H9 (cell line): ENCODE data around the gene HIRA. TPM values are rescaled to one million over a fixed set of nuclear protein-coding genes. Genes with fewer than 3 reads are reported as not detected.
A peak's percentile ranks its signal among the peaks of the same experiment; 100 is the strongest.

Experiments
- DNase-seq: peaks from one replicate; pipeline ENCODE4 v3.0.0-alpha.2; 2017
- H2AFZ ChIP-seq: one replicate; pipeline ENCODE4 v1.6.1; 2013; ENCODE audit warnings: mild to moderate bottlenecking, low read length, control low read depth, moderate library complexity
- H2AK5ac ChIP-seq: 2 replicates; pipeline ENCODE4 v1.6.1; 2013; ENCODE audit warnings: low read length, control low read depth, mixed read lengths; ENCODE audit not compliant: insufficient read length
- H2BK120ac ChIP-seq: one replicate; pipeline ENCODE4 v1.6.1; 2013; ENCODE audit warnings: low read depth, mild to moderate bottlenecking, low read length, control low read depth, inconsistent platforms; ENCODE audit not compliant: poor library complexity, severe bottlenecking
- H2BK12ac ChIP-seq: 2 replicates; pipeline ENCODE4 v1.6.1; 2013; ENCODE audit warnings: low read length, control low read depth, mixed read lengths, low read depth; ENCODE audit not compliant: insufficient read length
- H2BK15ac ChIP-seq: 2 replicates; pipeline ENCODE4 v1.6.1; 2013; ENCODE audit warnings: low read depth, low read length, control low read depth
- H2BK20ac ChIP-seq: one replicate; pipeline ENCODE4 v1.6.1; 2013; ENCODE audit warnings: low read depth, mild to moderate bottlenecking, low read length, control low read depth, inconsistent platforms; ENCODE audit not compliant: poor library complexity, severe bottlenecking
- H2BK5ac ChIP-seq: 2 replicates; pipeline ENCODE4 v1.6.1; 2013; ENCODE audit warnings: low read length, control low read depth, mixed read lengths; ENCODE audit not compliant: insufficient read length
- H3K14ac ChIP-seq: 2 replicates; pipeline ENCODE4 v1.6.1; 2013; ENCODE audit warnings: low read length, control low read depth; ENCODE audit not compliant: insufficient read depth
- H3K18ac ChIP-seq: 2 replicates; pipeline ENCODE4 v1.6.1; 2013; ENCODE audit warnings: low read depth, mild to moderate bottlenecking, mixed read lengths, low read length, control low read depth; ENCODE audit not compliant: insufficient read length
- H3K23ac ChIP-seq: 2 replicates; pipeline ENCODE4 v1.6.1; 2013; ENCODE audit warnings: low read length, control low read depth, mixed read lengths, low read depth; ENCODE audit not compliant: insufficient read length
- H3K23me2 ChIP-seq: 2 replicates; pipeline ENCODE4 v1.6.1; 2013; ENCODE audit warnings: low read depth, mild to moderate bottlenecking, mixed read lengths, low read length, control low read depth; ENCODE audit not compliant: insufficient read length, poor library complexity, severe bottlenecking
- H3K27ac ChIP-seq: 2 replicates; pipeline ENCODE4 v1.5.1; 2013; ENCODE audit warnings: low read length, control low read depth, mixed read lengths, low read depth; ENCODE audit not compliant: insufficient read length
- H3K27me3 ChIP-seq: 2 replicates; pipeline ENCODE4 v1.6.1; 2013; ENCODE audit warnings: low read length, control low read depth, inconsistent platforms; ENCODE audit not compliant: insufficient read depth
- H3K4ac ChIP-seq: 2 replicates; pipeline ENCODE4 v1.6.1; 2013; ENCODE audit warnings: low read depth, mild to moderate bottlenecking, control low read depth, inconsistent platforms, low read length, moderate library complexity
- H3K4me1 ChIP-seq: 2 replicates; pipeline ENCODE4 v1.6.1; 2013; ENCODE audit warnings: low read length, control low read depth, inconsistent platforms; ENCODE audit not compliant: insufficient read depth
- H3K4me2 ChIP-seq: 2 replicates; pipeline ENCODE4 v1.6.1; 2013; ENCODE audit warnings: low read length, control low read depth, mixed read lengths; ENCODE audit not compliant: insufficient read length, insufficient read depth
- H3K56ac ChIP-seq: 2 replicates; pipeline ENCODE4 v1.6.1; 2013; ENCODE audit warnings: low read depth, mild to moderate bottlenecking, mixed read lengths, low read length, control low read depth; ENCODE audit not compliant: insufficient read length
- H3K79me1 ChIP-seq: 2 replicates; pipeline ENCODE4 v1.6.1; 2013; ENCODE audit warnings: low read depth, mild to moderate bottlenecking, moderate library complexity, low read length, control low read depth, inconsistent platforms; ENCODE audit not compliant: insufficient read depth, poor library complexity, severe bottlenecking
- H3K79me2 ChIP-seq: 2 replicates; pipeline ENCODE4 v1.6.1; 2013; ENCODE audit warnings: low read length, control low read depth, inconsistent platforms; ENCODE audit not compliant: insufficient read depth
- H3K9ac ChIP-seq: 2 replicates; pipeline ENCODE4 v1.6.1; 2013; ENCODE audit warnings: low read length, control low read depth, mixed read lengths; ENCODE audit not compliant: insufficient read length; ENCODE audit errors: extremely low read depth
- H3K9me3 ChIP-seq: one replicate; pipeline ENCODE4 v1.6.1; 2013; ENCODE audit warnings: low read depth, low read length, inconsistent platforms; ENCODE audit not compliant: control insufficient read depth
- H3T11ph ChIP-seq: one replicate; pipeline ENCODE4 v1.6.1; 2013; ENCODE audit warnings: mild to moderate bottlenecking, low read length, control low read depth, inconsistent platforms
- H4K20me1 ChIP-seq: one replicate; pipeline ENCODE4 v1.6.1; 2013; ENCODE audit not compliant: control insufficient read depth, insufficient read length, insufficient read depth
- H4K5ac ChIP-seq: 2 replicates; pipeline ENCODE4 v1.6.1; 2013; ENCODE audit warnings: low read depth, mild to moderate bottlenecking, mixed read lengths, low read length, control low read depth; ENCODE audit not compliant: insufficient read length
- H4K8ac ChIP-seq: replicated peaks from 2 replicates; pipeline ENCODE4 v1.6.1; 2013; ENCODE audit warnings: low read length, control low read depth, mixed read lengths, low read depth; ENCODE audit not compliant: insufficient read length
- H4K91ac ChIP-seq: 2 replicates; pipeline ENCODE4 v1.6.1; 2013; ENCODE audit warnings: low read depth, mild to moderate bottlenecking, moderate library complexity, mixed read lengths, low read length, control low read depth; ENCODE audit not compliant: insufficient read length
- H3K27ac Mint-ChIP-seq, 3 experiments: 2 replicates in 2 of 3; 3 replicates in 1 of 3; pipeline ENCODE4 v1.8.0; 2020 to 2021; ENCODE audit warnings: mixed read lengths in 3 of 3, mild to moderate bottlenecking in 1 of 3, moderate library complexity in 1 of 3
- H3K27me3 Mint-ChIP-seq: 2 replicates; pipeline ENCODE4 v1.8.0; 2021; ENCODE audit warnings: low read depth, mild to moderate bottlenecking, moderate library complexity, mixed read lengths
- H3K36me3 Mint-ChIP-seq, 3 experiments: 2 replicates in 2 of 3; 3 replicates in 1 of 3; pipeline ENCODE4 v1.8.0; 2020 to 2021; ENCODE audit warnings: low read depth in 3 of 3, mixed read lengths in 3 of 3; ENCODE audit not compliant: insufficient read depth in 1 of 3
- H3K4me1 Mint-ChIP-seq, 2 experiments: 2 replicates each; pipeline ENCODE4 v1.8.0; 2020; ENCODE audit warnings: mixed read lengths in 2 of 2
- H3K4me3 Mint-ChIP-seq, 2 experiments: 2 replicates in 1 of 2; 3 replicates in 1 of 2; pipeline ENCODE4 v1.8.0; 2020 to 2021; ENCODE audit warnings: mild to moderate bottlenecking in 2 of 2, mixed read lengths in 2 of 2, moderate library complexity in 1 of 2
- H3K9me3 Mint-ChIP-seq, 2 experiments: 2 replicates in 1 of 2; 3 replicates in 1 of 2; pipeline ENCODE4 v1.8.0; 2020; ENCODE audit warnings: mild to moderate bottlenecking in 2 of 2, mixed read lengths in 2 of 2, moderate library complexity in 1 of 2
- WGBS: extraction: QIAGEN DNeasy Blood & Tissue Kit; methylation state at CpG from one replicate; pipeline ENCODE4 v1.1.7; 2013; ENCODE audit warnings: missing lambda C conversion rate, low lambda C conversion rate, mixed read lengths; ENCODE audit not compliant: insufficient read length; ENCODE audit errors: extremely low coverage; 5-methylcytosine and 5-hydroxymethylcytosine counted together
- total RNA-seq: library from RNA; stranded (reverse); gene quantifications from 2 replicates; pipeline ENCODE4 v1.2.1, GENCODE V29; 2021
- TF ChIP-seq, protein P1 (sequence below): fragments of 200-600 bp; sonication (generic); conservative IDR thresholded peaks from 3 replicates; pipeline ENCODE4 v1.8.0; 2021; ENCODE audit warnings: antibody characterized with exemption, mild to moderate bottlenecking

HIRA gene
- total RNA-seq, 1 experiment from 2014 or later = 51.9 TPM

DNA sequence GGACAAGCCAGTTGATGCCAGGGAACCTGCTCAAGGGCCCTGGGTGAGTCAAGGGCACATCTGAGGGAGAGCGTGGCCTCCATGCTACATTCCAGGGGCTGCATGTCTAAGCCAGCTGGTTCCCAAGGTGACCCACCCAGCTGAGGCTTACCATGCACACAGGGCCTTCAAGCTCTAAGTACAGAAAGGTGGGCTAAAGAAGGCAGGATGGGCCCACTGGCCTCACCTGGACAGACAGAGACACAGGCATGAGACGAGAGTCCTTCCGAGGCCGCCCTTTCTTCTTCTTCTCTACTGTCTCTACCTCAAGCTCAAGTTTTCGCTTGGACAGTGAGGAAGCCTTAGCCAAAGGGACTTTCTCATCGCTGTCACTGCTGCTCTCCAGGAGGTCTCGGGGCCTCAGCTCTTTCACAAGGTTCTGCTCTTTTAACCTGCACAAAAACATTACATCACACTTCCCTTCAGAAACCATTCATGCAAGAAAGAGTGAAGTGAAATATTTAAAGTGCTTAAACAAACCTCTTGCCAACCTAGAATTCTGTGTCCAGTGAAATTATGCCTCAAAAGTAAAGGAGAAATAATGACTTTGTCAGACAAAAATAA is 69.9 kb downstream of the HIRA start:
- Mint-ChIP-seq H3K4me3 (no peak overlapping the region), H3K36me3 (peaks cover 32 to 61% (median 59%) of the 10 kb centered on the region in 3 experiments; a peak in 6 of 7 replicates), H3K27me3 (no peaks in the 10 kb centered on the region), H3K9me3 (no peaks in the 10 kb centered on the region), H3K27ac (0 out of 7 replicates have a peak overlapping the region, but pooled peaks of 1 of the 3 experiments have one; percentile 44), H3K4me1 (no peaks in the 10 kb centered on the region)
- H2BK5ac ChIP-seq = no peak overlapping the region
- H3K23me2 ChIP-seq = no peaks in the 10 kb centered on the region
- no peak overlapping the region for H3K4ac ChIP-seq
- H3K27ac ChIP-seq = no peak overlapping the region
- no peaks in the 10 kb centered on the region for H3K4me1 ChIP-seq
- no peaks in the 10 kb centered on the region for H3K9me3 ChIP-seq
- TF ChIP-seq, protein P1, sequence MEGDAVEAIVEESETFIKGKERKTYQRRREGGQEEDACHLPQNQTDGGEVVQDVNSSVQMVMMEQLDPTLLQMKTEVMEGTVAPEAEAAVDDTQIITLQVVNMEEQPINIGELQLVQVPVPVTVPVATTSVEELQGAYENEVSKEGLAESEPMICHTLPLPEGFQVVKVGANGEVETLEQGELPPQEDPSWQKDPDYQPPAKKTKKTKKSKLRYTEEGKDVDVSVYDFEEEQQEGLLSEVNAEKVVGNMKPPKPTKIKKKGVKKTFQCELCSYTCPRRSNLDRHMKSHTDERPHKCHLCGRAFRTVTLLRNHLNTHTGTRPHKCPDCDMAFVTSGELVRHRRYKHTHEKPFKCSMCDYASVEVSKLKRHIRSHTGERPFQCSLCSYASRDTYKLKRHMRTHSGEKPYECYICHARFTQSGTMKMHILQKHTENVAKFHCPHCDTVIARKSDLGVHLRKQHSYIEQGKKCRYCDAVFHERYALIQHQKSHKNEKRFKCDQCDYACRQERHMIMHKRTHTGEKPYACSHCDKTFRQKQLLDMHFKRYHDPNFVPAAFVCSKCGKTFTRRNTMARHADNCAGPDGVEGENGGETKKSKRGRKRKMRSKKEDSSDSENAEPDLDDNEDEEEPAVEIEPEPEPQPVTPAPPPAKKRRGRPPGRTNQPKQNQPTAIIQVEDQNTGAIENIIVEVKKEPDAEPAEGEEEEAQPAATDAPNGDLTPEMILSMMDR = no peak
- H4K5ac ChIP-seq = no peak overlapping the region
- no peak overlapping the region for H4K8ac ChIP-seq
- no peaks in the 10 kb centered on the region for H4K20me1 ChIP-seq
- no peak overlapping the region for H4K91ac ChIP-seq
- H3K79me2 ChIP-seq = no peaks in the 10 kb centered on the region
- H3K14ac ChIP-seq = no peak overlapping the region
- no peak overlapping the region for H2BK20ac ChIP-seq
- no peak overlapping the region for H3K56ac ChIP-seq
- DNase-seq = no peak
- H3K9ac ChIP-seq = no peak overlapping the region
- no peak overlapping the region for H2AFZ ChIP-seq
- no peaks in the 10 kb centered on the region for H3K27me3 ChIP-seq
- no peak overlapping the region for H2BK15ac ChIP-seq
- no peak overlapping the region for H3K18ac ChIP-seq
- no peak overlapping the region for H3K23ac ChIP-seq
- no peaks in the 10 kb centered on the region for H3K79me1 ChIP-seq
- H2BK12ac ChIP-seq = no peak overlapping the region
- no peak overlapping the region for H2AK5ac ChIP-seq
- H3K4me2 ChIP-seq = no peak overlapping the region
- no peak overlapping the region for H2BK120ac ChIP-seq
- no peak overlapping the region for H3T11ph ChIP-seq
- no CpG with 5 or more reads among the region's 7 CpGs for WGBS
